ENCODE data around the gene CAMK1G.

CAMK1G gene

DNA sequence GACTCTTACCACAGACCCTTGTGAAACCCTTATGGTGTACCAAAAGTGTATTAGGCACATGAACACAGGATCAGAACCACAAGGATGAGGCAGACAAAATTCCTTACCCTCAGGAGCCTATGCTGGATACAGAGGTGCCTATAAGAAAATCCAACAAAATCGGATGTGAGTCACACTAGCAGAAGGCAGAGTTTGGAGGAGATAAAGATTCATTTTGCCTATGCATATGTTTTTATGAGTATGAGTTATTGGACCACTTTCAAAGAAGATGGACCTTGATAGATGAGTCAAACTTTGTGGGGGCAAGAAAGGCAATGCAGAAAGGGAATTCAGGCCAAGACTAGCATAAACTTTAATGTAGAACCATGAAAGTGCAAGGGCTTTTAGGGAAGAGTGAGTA is 17.0 kb downstream of the CAMK1G start:
- DNase-seq (no peak), ATAC-seq (no peak)

DNA sequence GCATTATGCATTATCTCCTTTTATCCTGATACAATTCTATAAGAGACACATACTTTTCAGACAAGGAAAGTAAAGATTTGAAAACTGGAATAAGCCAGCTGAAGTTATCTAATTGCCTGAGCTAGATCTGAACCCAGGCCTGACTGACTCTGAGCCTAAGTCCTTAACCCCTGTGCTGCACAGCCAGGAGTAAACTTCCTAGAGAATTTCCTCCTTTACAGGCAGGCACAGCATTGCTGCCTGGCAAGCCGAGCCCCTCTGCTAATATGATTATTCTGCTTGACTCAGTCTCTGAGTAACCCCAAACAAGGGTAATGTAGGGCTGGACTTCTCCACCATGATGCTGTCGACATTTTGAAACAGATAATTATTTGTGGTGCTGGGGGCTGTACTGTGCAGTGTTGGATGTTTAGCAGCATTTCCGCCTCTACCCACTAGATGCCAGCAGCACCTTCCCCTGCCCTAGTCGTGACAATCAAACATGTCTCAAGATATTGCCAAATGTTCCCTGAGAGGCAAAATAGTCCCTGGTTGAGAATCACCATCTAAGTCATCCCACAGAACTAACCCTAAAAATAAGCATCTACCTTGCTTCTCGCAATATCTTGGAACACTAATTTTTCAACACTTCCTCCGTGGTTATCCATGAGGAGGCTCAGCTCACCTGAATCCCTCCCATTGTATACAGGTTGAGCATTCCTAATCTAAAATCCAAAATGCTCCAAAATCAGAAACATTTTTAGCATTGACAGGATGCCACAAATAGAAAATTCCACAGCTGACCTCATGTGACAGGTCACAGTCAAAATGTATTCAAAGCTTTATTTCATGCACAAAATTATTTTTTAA is 18.5 kb downstream of the CAMK1G start:
- peak; percentile 31 for DNase-seq
- peak; percentile 79 for ATAC-seq

DNA sequence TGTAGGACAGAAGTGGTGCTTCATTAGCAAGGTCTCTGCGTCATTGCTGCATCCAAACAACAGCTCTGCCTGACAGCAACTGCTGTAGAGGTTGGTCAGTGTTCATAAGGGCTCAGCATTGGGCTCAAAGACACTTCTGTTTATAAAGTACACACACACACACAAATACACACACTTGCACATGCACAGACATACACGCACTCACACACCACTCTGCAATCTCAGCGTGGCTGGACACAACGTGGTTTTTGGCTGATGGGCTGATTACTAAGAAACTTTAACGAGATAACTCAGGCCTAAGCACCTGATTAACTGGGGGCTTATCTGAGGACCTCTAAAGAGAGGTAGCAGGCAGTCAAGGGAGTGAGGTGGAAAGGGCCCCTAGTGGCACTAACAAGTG is 20.4 kb downstream of the CAMK1G start:
- ATAC-seq (no peak), DNase-seq (no peak)

DNA sequence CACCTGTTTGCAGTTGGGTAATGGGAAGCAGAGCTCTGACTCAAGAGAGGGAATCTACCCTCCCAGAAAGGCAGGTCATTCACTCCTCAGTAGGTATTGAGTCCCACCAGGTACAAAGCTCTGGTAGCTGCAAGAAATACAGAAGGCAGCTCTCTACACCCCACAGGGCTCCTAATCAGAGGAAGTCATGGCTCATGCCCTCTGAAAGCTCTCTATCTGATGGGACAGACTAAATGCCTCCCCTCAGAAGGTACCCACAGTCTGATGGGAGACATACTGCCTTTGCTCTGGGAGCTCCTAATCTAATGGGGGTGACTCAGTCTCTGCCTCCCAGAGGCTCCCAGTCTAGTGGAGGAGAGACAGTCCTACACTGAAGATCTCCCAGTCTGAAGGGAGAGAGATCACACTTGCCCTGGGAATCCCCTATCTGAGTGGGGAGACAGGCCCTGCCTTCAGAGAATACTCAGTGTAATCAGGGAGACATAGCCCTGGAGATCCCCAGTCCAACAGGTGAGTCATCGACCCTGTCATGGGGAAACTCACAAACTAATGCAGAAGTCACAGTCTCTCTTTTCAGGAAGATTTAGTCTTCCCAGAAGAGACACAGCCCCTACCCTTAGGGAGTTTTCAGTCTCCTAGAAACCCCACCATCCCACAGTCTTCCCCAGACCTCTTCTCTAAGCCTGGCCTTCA is 23.7 kb downstream of the CAMK1G start:
- DNase-seq (peak; percentile 48), ATAC-seq (peak; percentile 90)

DNA sequence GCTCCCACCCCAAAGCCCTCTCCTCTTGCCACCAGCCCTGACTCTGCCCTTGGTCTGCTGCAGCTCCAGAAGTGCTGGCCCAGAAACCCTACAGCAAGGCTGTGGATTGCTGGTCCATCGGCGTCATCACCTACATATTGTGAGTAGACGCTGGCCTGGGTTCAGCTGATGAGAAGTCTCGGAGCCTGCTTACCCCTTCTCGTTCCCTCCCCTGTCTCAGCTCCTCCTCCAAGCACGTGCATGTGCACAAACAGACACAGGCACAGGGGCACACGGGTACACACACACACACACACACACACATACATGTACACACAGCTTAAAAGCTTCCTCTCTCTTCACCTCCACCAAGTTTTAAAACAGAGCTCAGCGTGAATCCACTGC is 24.3 kb downstream of the CAMK1G start:
- DNase-seq (no peak), ATAC-seq (peak; percentile 17)

DNA sequence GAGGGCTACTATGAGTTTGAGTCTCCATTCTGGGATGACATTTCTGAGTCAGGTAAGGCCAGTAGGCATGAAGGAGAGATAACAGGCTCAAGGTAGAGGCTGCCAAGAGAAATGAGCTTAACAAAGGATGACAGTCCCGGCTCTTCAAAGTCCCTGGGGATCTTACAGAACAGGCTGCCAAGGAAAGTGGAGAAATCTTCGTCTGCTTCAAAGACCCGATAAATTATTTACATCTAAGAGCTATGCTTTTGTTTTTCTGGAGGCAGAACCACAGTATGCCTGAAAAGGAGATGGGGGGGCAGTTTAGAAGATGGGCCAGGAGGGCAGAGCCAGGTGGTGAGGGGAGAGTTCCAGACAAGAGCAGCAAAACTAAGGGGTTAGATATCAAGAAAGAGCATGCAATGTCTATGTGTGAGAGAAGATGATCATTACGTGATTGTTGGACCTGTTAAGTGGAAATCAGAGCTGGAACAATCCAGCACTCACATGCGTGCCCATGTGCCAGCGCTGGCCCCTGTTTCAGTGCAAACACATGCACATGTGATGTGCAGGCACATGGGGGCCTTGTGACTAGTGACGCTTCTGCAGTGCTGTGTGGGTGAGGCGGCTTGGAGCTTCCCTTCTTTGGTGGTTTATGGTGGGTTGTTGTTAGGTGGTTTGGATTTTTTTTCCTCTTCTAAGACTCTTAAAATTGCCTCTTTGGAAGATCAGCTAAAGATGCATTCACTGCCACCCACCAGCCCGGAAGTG is 25.7 kb downstream of the CAMK1G start:
- ATAC-seq: no peak
- DNase-seq: no peak

DNA sequence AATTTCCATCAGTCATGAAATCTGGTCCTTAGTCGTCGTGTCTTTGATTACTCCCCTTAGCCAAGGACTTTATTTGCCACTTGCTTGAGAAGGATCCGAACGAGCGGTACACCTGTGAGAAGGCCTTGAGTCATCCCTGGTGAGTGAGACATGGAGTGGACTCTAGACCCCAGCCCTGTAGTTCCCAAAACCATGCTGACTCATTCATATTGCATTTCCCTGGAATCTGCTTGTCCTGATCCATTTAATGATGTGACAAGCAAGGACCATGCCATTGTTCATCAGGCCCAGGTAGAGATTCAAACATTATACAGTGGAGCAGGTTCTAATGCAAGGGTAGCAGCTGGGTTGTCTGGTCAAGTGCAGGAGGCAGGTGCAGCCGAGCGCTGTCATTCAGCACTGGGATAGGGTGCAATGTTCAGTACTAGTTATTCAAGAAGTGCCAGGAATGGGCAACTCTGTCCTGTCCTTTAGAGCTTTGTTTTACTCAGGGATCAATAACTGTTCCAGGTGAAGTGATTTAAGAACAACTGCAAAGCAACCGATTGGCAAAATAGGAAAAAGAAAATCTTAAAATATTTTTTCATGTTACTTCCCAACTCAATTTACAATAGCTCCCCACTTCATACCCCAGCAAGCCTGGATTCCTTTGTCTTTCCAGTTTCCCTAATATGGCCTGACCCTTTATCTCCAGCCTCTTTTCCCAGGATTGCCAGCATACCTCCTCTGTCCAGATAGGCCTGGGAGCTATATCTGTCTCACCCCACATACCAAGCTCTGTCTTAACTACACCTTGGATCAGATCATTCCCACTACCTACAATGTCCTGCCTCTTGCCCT is 26.5 kb downstream of the CAMK1G start:
- no peak for DNase-seq

DNA sequence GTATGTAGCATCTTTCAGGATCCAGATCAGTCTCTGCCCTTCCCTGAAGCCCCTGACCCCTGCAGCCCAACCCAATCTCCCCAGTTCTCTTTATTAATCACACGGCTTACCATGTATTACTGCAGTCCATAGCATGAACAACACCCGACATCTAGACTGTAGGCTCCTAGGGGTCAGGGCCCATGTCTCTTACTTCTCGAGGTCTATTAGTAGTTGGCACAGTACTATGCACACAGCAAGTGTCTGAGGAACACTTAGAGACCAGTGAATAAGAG is 27.1 kb downstream of the CAMK1G start:
- ATAC-seq: no peak
- no peak for DNase-seq

More for the DNA sequence above, 26.5 kb downstream of the CAMK1G start:
- no peak for ATAC-seq

DNA sequence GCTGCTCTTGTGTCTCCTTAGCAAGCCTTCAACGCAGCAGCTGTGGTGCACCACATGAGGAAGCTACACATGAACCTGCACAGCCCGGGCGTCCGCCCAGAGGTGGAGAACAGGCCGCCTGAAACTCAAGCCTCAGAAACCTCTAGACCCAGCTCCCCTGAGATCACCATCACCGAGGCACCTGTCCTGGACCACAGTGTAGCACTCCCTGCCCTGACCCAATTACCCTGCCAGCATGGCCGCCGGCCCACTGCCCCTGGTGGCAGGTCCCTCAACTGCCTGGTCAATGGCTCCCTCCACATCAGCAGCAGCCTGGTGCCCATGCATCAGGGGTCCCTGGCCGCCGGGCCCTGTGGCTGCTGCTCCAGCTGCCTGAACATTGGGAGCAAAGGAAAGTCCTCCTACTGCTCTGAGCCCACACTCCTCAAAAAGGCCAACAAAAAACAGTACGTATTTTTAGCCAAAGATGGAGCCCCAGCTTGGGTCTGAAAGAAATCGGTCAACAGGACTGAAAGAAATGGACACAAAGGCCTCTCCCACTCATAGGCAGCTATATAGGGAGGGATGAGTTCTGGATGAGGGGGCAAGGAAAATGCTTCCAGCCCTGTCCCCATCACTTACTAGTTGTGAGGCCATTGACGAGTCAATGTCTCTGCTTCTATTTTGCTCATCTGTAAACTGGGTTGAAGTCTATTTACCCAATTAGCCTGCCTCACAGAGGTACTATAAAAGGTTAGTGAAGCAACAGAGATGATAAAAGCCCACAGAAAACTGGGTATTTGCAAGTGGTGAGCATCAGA is 28.5 kb downstream of the CAMK1G start:
- ATAC-seq (no peak), DNase-seq (no peak)

DNA sequence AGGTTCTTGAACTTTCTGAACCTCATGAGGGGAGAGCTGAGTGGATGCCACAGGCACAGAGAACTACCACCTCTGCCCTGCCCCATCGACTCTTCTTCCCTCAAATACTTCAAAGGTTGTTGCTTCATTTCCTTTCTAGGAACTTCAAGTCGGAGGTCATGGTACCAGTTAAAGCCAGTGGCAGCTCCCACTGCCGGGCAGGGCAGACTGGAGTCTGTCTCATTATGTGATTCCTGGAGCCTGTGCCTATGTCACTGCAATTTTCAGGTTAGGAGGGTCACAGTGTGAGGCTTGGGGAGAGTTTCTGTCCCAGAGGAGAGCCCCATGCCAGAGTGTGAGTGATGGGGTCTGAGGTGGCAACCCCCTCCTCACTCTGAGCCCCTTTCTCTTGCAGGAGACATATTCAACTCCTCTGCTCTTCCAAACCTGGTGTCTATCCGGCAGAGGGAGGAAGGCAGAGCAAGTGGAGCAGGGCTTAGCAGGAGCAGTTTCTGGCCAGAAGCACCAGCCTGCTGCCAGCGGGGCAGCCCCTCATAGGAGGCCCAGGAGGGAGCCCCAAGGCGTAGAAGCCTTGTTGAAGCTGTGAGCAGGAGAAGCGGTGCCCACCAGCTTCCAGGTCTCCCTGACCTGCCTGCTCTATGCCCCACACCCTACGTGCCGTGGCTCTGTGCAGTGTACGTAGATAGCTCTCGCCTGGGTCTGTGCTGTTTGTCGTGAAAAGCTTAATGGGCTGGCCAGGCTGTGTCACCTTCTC is 29.3 kb downstream of the CAMK1G start:
- no peak for ATAC-seq
- no peak for DNase-seq

DNA sequence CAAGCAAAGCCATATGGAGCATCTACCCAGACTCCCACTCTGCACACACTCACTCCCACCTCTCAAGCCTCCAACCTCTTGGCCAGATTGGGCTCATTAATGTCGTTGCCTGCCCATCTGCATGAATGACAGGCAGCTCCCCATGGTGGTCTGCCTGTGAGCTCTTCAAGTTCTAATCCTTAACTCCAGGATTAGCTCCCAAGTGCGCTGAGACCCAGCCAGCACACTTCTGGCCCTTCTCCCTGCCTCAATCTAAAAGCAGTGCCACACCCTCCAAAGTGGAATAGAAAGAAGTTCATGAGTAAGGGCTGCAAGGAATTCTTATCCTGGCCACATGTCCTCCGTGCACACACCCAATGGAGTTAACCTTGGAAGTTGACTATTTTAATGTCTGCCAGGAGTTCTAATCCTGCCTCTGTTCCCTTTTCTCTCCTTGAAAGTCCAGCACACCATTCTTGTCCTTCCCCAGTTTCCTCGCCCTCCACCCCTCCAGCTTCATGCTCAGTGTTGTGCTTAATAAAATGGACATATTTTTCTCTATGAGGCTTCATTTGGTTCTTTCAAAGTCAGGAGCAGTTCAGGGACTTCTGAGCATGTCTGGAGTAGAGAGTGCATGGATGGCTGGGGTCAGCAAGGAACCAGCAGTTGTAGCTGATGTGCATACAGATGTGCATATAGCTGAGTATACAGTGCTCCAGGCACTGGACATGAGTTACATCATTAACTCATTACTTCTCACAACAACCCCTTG is 30.1 kb downstream of the CAMK1G start:
- DNase-seq: no peak
- ATAC-seq: no peak

DNA sequence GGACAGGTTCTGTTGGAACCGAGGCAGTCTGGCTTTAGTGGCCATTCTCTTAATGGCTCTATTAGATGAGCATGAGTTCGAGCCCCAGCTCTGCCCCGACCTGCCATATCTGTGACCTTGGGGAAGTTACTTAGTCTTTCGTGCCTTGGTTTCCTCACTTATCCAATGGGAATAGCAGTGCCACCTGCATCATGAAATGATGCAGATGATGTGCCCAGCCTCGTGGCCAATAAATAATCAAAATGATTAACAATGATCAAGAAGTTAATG is 30.6 kb downstream of the CAMK1G start:
- DNase-seq (no peak), ATAC-seq (no peak)

DNA sequence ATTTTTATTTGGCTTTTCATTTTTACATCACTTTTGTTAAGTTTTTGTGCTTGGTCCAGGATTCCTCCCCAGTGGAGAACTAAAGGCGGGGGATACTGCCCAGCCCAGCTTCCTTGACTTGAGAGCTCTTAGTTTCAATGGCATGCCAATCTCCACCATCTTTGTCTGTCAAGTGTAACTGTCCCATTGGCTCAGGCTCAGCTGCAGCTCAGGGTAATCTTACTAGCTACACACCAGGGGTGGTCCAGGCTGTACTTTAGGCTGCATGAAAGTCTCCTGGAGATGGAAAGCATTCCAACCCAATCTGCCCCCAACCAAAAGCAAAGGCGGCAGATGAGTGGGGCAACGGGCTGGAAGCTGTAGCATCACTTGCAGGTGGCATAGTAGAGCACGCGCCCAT is 31.4 kb downstream of the CAMK1G start:
- ATAC-seq: no peak
- no peak for DNase-seq

DNA sequence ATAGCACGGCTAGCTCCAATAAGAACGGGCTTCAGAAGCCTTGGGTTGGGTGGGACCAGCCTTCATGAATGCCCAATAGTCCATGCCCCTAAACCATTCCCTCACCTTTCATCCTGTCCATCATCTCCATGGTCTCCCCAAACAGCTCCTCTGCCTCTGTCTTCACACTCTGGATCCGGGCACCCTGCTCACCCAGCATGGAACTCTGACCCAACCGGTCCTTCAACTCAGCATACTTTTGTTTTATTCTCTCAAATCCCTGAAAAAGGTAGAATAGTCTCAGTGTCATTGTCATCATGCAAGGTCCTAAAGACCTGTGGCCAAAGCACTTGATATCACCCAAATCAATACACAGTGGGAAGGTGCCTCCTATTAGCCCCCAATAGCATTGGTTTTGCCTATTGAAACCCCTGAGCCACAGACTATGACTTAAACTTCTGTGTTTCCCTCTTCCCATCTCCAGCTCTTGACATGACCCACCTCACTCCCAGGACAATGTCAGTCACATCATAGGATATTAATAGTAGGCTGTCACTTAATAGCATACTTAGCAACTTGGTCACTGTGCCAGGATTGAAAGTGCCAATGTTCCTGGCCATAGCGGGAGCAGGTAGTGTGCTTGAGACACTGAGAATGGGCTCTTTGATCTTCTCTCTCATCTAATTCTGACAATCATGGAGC is 33.0 kb downstream of the CAMK1G start:
- no peak for ATAC-seq
- DNase-seq: no peak

DNA sequence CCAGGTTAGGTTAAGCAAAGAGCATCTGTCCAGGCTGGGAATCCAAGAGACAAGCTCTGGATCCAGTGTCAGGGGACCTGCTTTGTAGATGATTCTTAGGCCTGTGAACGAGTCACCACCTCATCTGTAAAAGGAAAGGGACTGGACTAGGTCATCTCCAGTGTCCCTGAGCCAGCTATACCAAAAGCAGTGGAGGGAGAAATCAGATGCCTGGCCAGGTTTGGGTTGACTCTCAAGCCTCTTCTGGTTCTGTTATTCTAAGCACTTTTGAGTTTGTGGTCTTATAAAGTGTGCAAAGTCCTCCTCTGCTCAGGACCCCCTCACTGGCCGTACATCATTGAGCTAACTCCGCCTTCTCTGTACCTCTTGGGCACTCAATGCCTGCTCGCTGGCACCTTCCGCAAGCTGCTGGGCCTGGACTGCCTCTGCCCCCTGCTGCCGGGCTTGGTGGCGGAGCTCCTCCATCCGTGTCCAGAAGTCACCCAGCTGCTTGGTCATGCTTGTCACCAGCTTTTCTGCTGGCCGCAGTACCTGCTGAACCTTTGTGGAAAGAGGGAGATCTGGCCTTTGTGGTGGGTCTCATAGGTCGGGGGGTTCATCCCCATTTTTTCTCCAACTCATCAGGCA is 33.6 kb downstream of the CAMK1G start:
- no peak for DNase-seq
- no peak for ATAC-seq

DNA sequence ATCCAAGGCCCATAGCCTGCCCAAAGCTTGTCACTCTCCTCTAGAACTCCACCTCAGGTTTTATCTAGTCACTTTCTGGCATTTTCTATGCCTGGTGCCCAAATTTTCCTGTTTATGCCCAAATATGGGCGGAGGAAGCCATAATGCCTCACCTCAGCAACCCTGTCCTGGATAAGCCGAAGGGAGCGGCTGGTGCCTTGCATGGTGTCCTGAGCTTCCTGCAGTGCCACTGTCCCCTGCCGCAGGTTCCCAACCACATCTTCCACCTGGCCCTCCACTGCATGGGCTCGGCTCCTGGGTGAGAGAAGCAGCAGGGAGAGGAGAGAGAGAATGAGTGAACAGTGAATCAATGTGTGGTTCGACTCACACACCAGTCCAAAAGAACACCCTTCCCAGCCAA is 34.2 kb downstream of the CAMK1G start:
- no peak for DNase-seq

DNA sequence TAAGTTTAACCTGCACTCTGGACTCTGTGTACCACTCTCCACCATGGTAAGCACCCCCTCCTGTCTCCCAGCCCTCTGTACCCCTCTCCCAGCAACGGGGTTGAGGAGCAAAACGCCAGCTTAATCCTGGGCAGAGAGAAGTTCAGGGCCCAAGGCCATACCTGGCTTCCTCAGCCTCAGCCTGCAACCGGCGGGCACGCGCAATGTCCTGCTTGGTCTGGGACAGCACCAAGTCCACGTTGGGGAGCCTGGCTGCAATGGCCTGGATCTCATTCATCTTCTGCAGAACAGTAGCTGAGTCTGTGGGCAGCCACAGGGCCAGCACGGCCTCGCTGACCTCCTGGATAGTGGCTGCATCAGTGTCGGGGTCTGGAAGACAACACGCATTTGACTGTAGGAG is 34.8 kb downstream of the CAMK1G start:
- no peak for DNase-seq
- ATAC-seq: no peak

More for the DNA sequence above, 34.2 kb downstream of the CAMK1G start:
- ATAC-seq: no peak

DNA sequence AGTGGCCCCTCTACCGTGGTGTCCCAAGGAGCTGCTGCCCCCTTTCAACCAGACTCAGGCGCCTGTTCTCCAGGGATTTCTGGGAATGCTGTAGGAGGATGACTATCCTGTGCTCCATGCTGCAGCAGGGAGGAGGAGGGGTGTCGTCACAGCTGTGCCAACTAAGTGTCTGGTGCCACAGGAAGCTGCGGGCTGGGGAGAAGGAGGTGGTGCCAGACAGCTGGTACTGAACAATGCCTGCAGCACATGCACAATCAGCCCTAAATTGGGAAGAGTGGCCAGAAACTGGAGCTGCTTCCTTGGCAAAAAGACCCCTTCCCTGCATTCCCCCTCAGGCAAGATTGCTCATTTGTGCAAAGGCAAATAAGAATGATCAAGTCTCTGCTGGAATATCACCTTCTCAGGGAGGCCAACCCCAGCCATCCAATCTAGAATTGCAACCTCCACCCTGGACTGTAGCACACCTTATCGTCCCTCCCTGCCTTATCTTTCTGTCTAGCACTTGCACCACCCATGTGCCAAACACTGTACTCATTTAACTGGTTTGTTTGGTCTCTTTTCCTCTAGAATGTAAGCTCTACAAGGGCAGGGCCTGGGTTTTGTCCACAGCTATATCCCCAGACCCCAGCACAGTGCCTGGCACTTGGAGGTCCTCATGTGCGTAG is 35.4 kb downstream of the CAMK1G start:
- ATAC-seq: no peak

More for the DNA sequence above, 35.4 kb downstream of the CAMK1G start:
- no peak for DNase-seq

Measured in stimulated activated naive CD8-positive, alpha-beta T cell treated with anti-CD3 and anti-CD28 coated beads, Interleukin-15, Interleukin-2, amounts not matched to agents 100 U/mL and 50 U/mL, for 24 hours (primary cell).